Uterus (tissue), 4 donors: ENCODE results near the gene NDUFB10. TPM values are rescaled to one million over a fixed set of nuclear protein-coding genes. Genes with fewer than 3 reads are reported as not detected.

Source experiments
- DNase-seq, 2 donors: peaks; one replicate each; pipeline ENCODE4 v3.0.0-alpha.2; 2019 to 2020
- H3K27ac ChIP-seq, 2 donors: fragments of 200-600 bp; sonication (generic); 1 replicate in 1 of 2; 2 replicates in 1 of 2; pipeline ENCODE4 v1.5.1; 2016 to 2018
- H3K27me3 ChIP-seq, 2 donors: fragments of 200-600 bp; sonication (generic); one replicate each; pipeline ENCODE4 v1.5.1; 2018 to 2019; ENCODE audit warnings: control low read depth in 1 of 2
- H3K36me3 ChIP-seq, 2 donors: fragments of 200-600 bp; sonication (generic); one replicate each; pipeline ENCODE4 v1.5.1; 2019; ENCODE audit warnings: control low read depth in 1 of 2
- H3K4me1 ChIP-seq, 2 donors: fragments of 200-600 bp; sonication (generic); one replicate each; pipeline ENCODE4 v1.5.1; 2018 to 2019; ENCODE audit warnings: control low read depth in 1 of 2
- H3K4me3 ChIP-seq, 2 donors: fragments of 200-600 bp; sonication (generic); 1 replicate in 1 of 2; 2 replicates in 1 of 2; pipeline ENCODE4 v1.5.1; 2018 to 2019; ENCODE audit warnings: mild to moderate bottlenecking in 1 of 2
- H3K9me3 ChIP-seq, 2 donors: fragments of 200-600 bp; sonication (generic); one replicate each; pipeline ENCODE4 v1.5.1; 2019; ENCODE audit warnings: control low read depth in 1 of 2
- CTCF ChIP-seq, 4 experiments: fragments of 200-600 bp in 2 of 4; fragments of 450-650 bp in 2 of 4; sonication (generic) in 2 of 4; IDR thresholded peaks; one replicate each; pipeline ENCODE4 v1.5.1; 2016 to 2019; ENCODE audit warnings: antibody characterized with exemption in 4 of 4, mild to moderate bottlenecking in 2 of 4, moderate library complexity in 1 of 4
- POLR2A ChIP-seq, 2 donors: fragments of 450-650 bp; IDR thresholded peaks; one replicate each; pipeline ENCODE4 v1.6.1; 2016; ENCODE audit warnings: antibody characterized with exemption in 2 of 2, mild to moderate bottlenecking in 1 of 2, moderate library complexity in 1 of 2
- intact Hi-C: fragments of 100-400 bp; cut with DNase I; formaldehyde crosslinking; loops from one replicate; pipeline ENCODE4 v1.15.1; 2023; ENCODE audit warnings: low total_unique reads
- total RNA-seq, 4 donors: library from RNA; depleted of rRNA in 3 of 4; stranded (reverse); fragments of >200 nt in 3 of 4; gene quantifications; one replicate each; pipeline versions ENCODE4 v1.1.0 to v1.2.4, GENCODE V29; 2014 to 2023
- donor health status: DM: yes; HTN: yes; CAD: no.

The NDUFB10 gene
- total RNA-seq, 4 donors from 2014 or later: 50.1 to 532 (median 78.0) TPM

DNA sequence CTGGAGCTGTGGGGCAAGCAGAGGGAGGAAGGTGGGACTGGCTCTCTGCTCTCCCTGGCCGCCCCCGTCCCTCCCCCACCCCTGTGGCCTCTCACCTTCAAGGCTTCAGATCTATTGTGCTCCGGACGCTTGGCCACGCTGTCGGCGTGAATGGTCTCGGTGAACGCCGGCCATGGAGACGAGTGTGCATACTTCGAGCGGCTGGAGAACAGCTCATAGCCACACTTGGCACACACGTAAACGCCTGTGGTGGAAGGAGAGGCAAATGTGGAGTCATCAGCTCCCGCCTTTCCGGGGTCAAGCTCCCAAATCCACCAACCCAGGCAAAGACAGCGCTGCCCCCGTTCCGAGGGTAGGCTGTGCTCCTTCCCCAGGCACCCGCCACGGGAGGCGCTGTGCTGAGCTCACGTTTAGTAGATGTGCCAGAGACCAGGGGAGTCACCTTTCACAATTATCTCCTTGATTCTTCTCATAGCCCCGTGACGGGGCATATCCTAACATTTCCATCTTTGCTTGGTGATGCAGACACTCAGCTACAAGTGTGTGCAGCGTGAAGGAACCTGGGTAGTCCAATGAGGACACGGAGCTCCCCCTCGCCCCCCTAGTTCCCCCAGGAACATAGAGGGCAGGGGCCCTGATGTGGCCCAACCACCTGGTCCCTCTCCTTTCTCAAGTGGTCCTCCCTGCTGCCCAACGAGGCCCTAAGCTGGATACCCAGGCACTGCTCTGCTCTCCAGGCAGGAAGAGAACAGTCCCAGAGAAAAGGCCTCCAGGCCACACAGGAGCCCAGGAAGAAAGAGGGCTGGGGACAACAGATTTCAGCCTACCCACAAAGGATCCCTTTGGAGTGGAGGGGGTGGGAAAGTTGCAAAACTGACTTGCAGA lies 17.9 kb upstream of the NDUFB10 start:
- H3K27ac ChIP-seq: no peak overlapping the region
- no peaks in the 10 kb centered on the region for H3K27me3 ChIP-seq
- no peaks in the 10 kb centered on the region for H3K36me3 ChIP-seq
- H3K4me3 ChIP-seq: no peak overlapping the region
- H3K4me1 ChIP-seq: peaks cover 0 to 5% of the 10 kb centered on the region in 2 donors
- intact Hi-C loops: no loop called here
- no peaks in the 10 kb centered on the region for H3K9me3 ChIP-seq
- no peak for TF ChIP-seq POLR2A (IDR thresholded peaks at IDR 0.05)
- no peak for TF ChIP-seq CTCF (IDR thresholded peaks at IDR 0.05)
- no peak for DNase-seq

DNA sequence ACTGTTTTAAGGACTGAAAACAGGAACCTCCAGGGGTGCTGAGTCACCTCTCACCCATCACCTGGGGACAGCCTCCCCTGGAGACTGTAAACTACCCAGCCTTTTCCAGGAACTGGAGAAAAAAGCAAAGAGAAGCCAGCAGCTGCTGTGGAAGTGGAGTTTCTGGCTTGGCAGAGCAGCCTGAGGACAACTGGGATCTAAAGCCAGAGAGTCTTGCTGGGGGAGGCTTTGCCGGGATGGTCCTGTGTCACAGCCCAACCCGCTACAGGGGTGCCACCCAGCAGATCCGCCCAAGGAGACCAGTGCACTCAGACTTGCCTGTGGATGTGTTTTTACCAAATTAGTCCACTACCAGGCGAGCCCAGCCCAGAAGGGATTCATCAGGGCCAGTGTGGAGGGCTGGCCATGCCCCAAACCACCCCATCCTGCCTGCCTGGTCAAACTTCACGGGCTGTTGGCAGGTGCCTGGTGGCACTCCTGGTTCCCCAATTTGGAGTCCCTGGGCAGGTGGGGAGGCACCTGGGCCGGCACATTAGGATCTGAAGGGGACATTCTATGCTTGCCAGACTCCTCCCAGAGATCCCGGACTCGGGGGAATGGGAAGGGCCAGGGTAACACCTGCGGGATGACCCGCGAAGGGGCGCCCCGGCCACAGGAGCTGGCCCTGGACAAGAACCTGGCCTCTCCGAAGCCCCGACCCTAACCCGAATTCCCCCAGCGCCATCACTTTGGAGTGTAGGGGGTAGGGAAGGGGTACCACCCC lies 17.1 kb upstream of the NDUFB10 start:
- Histone ChIP-seq H3K9me3 (no peaks in the 10 kb centered on the region), H3K27me3 (no peaks in the 10 kb centered on the region), H3K4me1 (peaks cover 0 to 5% of the 10 kb centered on the region in 2 donors), H3K27ac (peak overlapping the region; percentile 55 to 81), H3K4me3 (peak overlapping the region; percentile 88 to 99), H3K36me3 (no peaks in the 10 kb centered on the region)
- intact Hi-C loops: no loop called here
- no peak for DNase-seq
- TF ChIP-seq CTCF (IDR thresholded peaks at IDR 0.05): no peak
- no peak for TF ChIP-seq POLR2A (IDR thresholded peaks at IDR 0.05)

DNA sequence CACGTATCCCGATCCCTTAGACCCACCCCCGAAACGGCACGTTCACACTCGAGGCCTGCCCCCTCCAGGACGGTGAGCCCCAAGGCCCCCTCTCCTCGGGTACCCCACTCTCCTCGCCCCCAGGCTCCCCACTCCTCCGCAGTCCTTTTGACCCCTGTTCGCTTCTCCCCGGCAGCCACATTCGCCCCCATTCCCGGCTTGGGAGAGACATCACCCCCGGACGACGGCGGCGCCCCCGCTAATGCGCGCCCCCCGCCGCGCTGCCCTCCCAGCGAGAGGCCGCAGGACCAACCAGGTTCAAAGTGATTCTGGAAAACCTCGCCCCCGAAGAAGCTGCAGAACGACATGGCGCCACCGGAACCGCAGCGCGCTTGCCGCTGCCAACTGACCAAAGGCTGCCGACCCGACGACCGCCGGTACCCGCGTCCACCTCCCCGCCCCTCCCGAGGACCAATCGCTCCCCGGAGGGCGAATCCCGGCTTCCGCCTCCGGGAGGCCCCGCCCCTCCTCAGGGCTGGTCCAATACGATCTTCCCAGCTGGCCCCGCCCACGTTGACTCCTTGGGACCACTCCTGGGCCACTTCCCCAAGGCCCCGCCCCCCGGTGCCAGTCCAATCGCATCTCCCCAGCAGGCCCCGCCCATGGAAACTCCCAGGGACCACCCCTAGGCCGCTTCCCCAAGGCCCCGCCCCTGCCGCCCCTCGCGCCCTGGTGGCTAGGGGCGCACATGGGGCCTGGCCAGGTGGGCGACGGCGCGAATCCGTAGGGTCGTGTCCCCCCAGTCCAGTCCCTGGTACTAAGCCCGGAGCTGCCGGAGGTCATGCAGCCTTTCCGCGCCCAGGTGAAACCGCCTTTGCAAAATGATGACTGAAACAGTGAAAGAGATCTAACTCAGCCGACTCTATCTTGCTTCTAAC lies 16.3 kb upstream of the NDUFB10 start, which contains the start of gene MSRB1:
MSRB1 (minus strand) TSS at position 390 of the 917 bp plus-strand sequence; CDS start at position 347, 43 bp downstream.
- TF ChIP-seq CTCF (IDR thresholded peaks at IDR 0.05) (peak in 1 of 4 experiments; percentile 33), POLR2A (IDR thresholded peaks at IDR 0.05) (peak; percentile 80 to 91)
- Histone ChIP-seq H3K27me3 (no peaks in the 10 kb centered on the region), H3K27ac (peak within 1 kb of the TSS; percentile 59 to 81), H3K4me3 (peak within 1 kb of the TSS; percentile 88 to 99), H3K4me1 (peaks cover 0 to 5% of the 10 kb centered on the region in 2 donors), H3K9me3 (no peaks in the 10 kb centered on the region), H3K36me3 (no peaks in the 10 kb centered on the region)
- intact Hi-C loops: no loop called here
- peak; percentile 99 to 100 for DNase-seq

DNA sequence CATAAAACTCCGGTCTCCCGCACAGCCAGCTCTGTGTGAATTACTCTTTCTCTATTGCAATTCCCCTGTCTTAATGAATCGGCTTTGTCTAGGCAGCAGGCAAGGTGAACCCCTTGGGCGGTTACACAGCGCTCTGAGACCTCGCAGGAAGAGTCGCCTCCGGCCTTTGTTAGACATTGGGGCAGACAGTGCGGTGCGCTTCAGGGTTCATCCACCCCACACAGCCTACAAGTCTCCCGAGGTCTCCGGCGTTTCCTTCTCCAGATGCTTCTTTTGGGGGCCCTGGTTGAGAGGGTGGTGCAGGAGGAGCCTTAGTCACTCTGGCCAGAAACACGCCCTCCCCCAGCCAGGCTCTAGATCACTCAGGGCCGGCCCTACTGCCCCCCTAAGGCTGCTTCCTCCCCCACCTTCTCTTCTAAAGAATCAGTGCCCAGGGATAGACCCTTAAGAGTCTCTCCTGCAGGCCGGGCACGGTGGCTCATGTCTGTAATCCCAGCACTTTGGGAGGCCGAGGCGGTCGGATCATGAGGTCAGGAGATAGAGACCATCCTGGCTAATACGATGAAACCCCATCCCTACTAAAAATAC lies 14.6 kb upstream of the NDUFB10 start:
- Histone ChIP-seq H3K27ac (no peak overlapping the region), H3K4me1 (peaks cover 0 to 5% of the 10 kb centered on the region in 2 donors), H3K9me3 (no peaks in the 10 kb centered on the region), H3K27me3 (no peaks in the 10 kb centered on the region), H3K4me3 (no peak overlapping the region), H3K36me3 (no peaks in the 10 kb centered on the region)
- no peak for DNase-seq
- no peak for TF ChIP-seq POLR2A (IDR thresholded peaks at IDR 0.05)
- no peak for TF ChIP-seq CTCF (IDR thresholded peaks at IDR 0.05)
- intact Hi-C loops: no loop called here
